H1 (cell line): ENCODE measurements around the gene RAB3C. TPM values are rescaled to one million over a fixed set of nuclear protein-coding genes. Genes with fewer than 3 reads are reported as not detected.

ENCODE experiments used
- BCL11A ChIP-seq, 2 experiments: IDR thresholded peaks; one replicate each; pipeline ENCODE4 v1.6.1; 2011; ENCODE audit warnings: low read depth in 2 of 2, low read length in 2 of 2, mild to moderate bottlenecking in 2 of 2
- CHD7 ChIP-seq: fragments of 300-600 bp; sonication (generic); IDR thresholded peaks from 2 replicates; pipeline ENCODE4 v1.7.1; 2012; ENCODE audit warnings: low read length, moderate library complexity, mild to moderate bottlenecking, inconsistent platforms; ENCODE audit not compliant: insufficient replicate concordance
- CREB1 ChIP-seq: IDR thresholded peaks from 2 replicates; pipeline ENCODE4 v1.6.1; 2012; ENCODE audit warnings: inconsistent platforms
- E2F6 ChIP-seq: IDR thresholded peaks from 2 replicates; pipeline ENCODE4 v1.6.1; 2012; ENCODE audit warnings: inconsistent platforms
- NANOG ChIP-seq: IDR thresholded peaks from 2 replicates; pipeline ENCODE4 v1.6.1; 2011; ENCODE audit warnings: low read length, low read depth, mild to moderate bottlenecking, inconsistent platforms; ENCODE audit not compliant: insufficient read depth, poor library complexity, severe bottlenecking
- NRF1 ChIP-seq: IDR thresholded peaks from 2 replicates; pipeline ENCODE4 v1.6.1; 2011; ENCODE audit warnings: mild to moderate bottlenecking, low read depth, low read length, improper control_type of control experiment
- SP4 ChIP-seq: IDR thresholded peaks from 2 replicates; pipeline ENCODE4 v1.6.1; 2012; ENCODE audit warnings: low read length, inconsistent platforms
- SRF ChIP-seq: IDR thresholded peaks from 2 replicates; pipeline ENCODE4 v1.6.1; 2011; ENCODE audit warnings: mild to moderate bottlenecking, low read depth, low read length, moderate library complexity
- YY1 ChIP-seq: IDR thresholded peaks from 2 replicates; pipeline ENCODE4 v1.6.1; 2011; ENCODE audit warnings: low read depth, mild to moderate bottlenecking, low read length
- polyA plus RNA-seq, 7 experiments: library from polyadenylated mRNA; depleted of rRNA in 3 of 7; stranded (reverse) in 5 of 7; unstranded in 2 of 7; fragments of >200 nt in 5 of 7; fragments of 200-250 nt in 2 of 7; gene quantifications; 1 replicate in 5 of 7; 2 replicates in 1 of 7; 4 replicates in 1 of 7; pipeline versions ENCODE4 v1.2.1 to v1.2.3, GENCODE V29; 2011 to 2013; ENCODE audit warnings: missing spikeins in 2 of 7, mixed read lengths in 2 of 7
- total RNA-seq: library from RNA; stranded (reverse); fragmentation: NEBNext Ultra II Directional; extraction: Animal tissue kit (Norgen Biotek cat#: 25700); gene quantifications from 2 replicates; pipeline ENCODE4 v1.2.1, GENCODE V29; 2021

Gene RAB3C
- total and polyA plus RNA-seq, 2 of the 8 experiments (the other 6 are each of a cell fraction or from before 2014, with no cell fraction given), result 14.7 to 18.3 TPM

- TF ChIP-seq CHD7, result no peak
- no peak for TF ChIP-seq SP4
- no peak for TF ChIP-seq BCL11A (IDR thresholded peaks at IDR 0.05; ENCODE audit: low read depth in 2 of 2, low read length in 2 of 2)
- TF ChIP-seq NANOG, result no peak
- TF ChIP-seq NRF1, result no peak
- no peak for TF ChIP-seq YY1
- no peak for TF ChIP-seq SRF
- no peak for TF ChIP-seq CREB1
- TF ChIP-seq E2F6, result no peak
- TF ChIP-seq, all 59 proteins: peak for 0
These were observed 70.6 kb downstream of the RAB3C start (continued) for GRCh38 chr5:58653521-58653920.
